Heart right ventricle (tissue), 16 donors: ENCODE data around the gene DPH3. TPM values are rescaled to one million over a fixed set of nuclear protein-coding genes. Genes with fewer than 3 reads are reported as not detected.

Experiments
- ATAC-seq, 8 donors: fragments of 200-7000 bp; cut with Tn5 transposase; one replicate each; pipeline ENCODE4 v1.9.1; 2020; ENCODE audit warnings: mild to moderate bottlenecking in 8 of 8, moderate library complexity in 8 of 8, moderate number of reproducible peaks in 1 of 8
- DNase-seq, 2 donors: peaks; one replicate each; pipeline ENCODE4 v3.0.0-alpha.2; 2020
- H3K27ac ChIP-seq, 10 donors: fragments of 200-600 bp; sonication (generic) in 2 of 10; one replicate each; pipeline versions ENCODE4 v1.5.0 to v1.8.0; 2020 to 2022; ENCODE audit warnings: mild to moderate bottlenecking in 3 of 10
- H3K27me3 ChIP-seq, 7 donors: fragments of 200-600 bp; one replicate each; pipeline ENCODE4 v1.8.0; 2021 to 2022; ENCODE audit warnings: mild to moderate bottlenecking in 2 of 7
- H3K36me3 ChIP-seq, 9 donors: fragments of 200-600 bp; sonication (generic) in 1 of 9; one replicate each; pipeline versions ENCODE4 v1.5.0 to v1.8.0; 2020 to 2022; ENCODE audit warnings: mild to moderate bottlenecking in 2 of 9
- H3K4me1 ChIP-seq, 9 donors: fragments of 200-600 bp; sonication (generic) in 1 of 9; one replicate each; pipeline versions ENCODE4 v1.5.0 to v1.8.0; 2020 to 2022; ENCODE audit warnings: mild to moderate bottlenecking in 4 of 9
- H3K4me3 ChIP-seq, 10 donors: fragments of 200-600 bp; sonication (generic) in 2 of 10; one replicate each; pipeline versions ENCODE4 v1.5.0 to v1.8.0; 2020 to 2022; ENCODE audit warnings: mild to moderate bottlenecking in 7 of 10, moderate library complexity in 2 of 10
- H3K9me3 ChIP-seq, 11 donors: fragments of 200-600 bp in 10 of 11; sonication (generic) in 2 of 11; one replicate each; pipeline versions ENCODE4 v1.5.0 to v1.8.0; 2013 to 2022; ENCODE audit warnings: mild to moderate bottlenecking in 2 of 11, control low read depth in 1 of 11, moderate library complexity in 1 of 11
- CTCF ChIP-seq, 9 donors: fragments of 200-600 bp; sonication (generic) in 2 of 9; IDR thresholded peaks; one replicate each; pipeline versions ENCODE4 v1.5.0 to v1.8.0; 2021 to 2022; ENCODE audit warnings: antibody characterized with exemption in 9 of 9, mild to moderate bottlenecking in 5 of 9, moderate library complexity in 1 of 9
- WGBS, 2 donors: extraction: QIAGEN DNeasy Blood & Tissue Kit; methylation state at CpG; one replicate each; pipeline ENCODE4 v1.1.7; 2013; ENCODE audit warnings: inconsistent platforms in 1 of 2; 5-methylcytosine and 5-hydroxymethylcytosine counted together
- intact Hi-C, 10 donors: fragments of 100-400 bp; cut with DNase I; formaldehyde crosslinking; loops; one replicate each; pipeline versions ENCODE4 v1.11.1 to v1.14.2; 2022
- polyA plus RNA-seq, 2 donors: library from polyadenylated mRNA; stranded (reverse); fragments of 200-250 nt; gene quantifications; one replicate each; pipeline ENCODE4 v1.2.3, GENCODE V29; 2013
- total RNA-seq, 10 donors: library from RNA; stranded (reverse); fragmentation: NEBNext Ultra II Directional in 3 of 10; extraction: Animal tissue kit (Norgen Biotek cat#: 25700) in 3 of 10; gene quantifications; one replicate each; pipeline versions ENCODE4 v1.2.1 to v1.2.4, GENCODE V29; 2021 to 2023
- donor health status: Arrhythmogenic right ventricular cardiomyopathy.
- donor health status: ischemic (EF 13 %, LVEDD 7.1; RV severe dilation, severe dysfunction).
- donor health status: healthy with polysubstance abuse.
- donor health status: DM: no; HTN: yes; CAD: no.
- donor health status: DM: no; HTN: no; CAD: no.
- donor health status: ischemic (EF 25% LVEDD 6.9; RV normal size, moderate dysfunction).
- donor health status: ischemic (EF 25% LVEDD 5.7; RV mildly dilated, moderate dysfunction).
- donor health status: healthy.
- donor health status: DM: yes; HTN: yes; CAD: no.
- donor health status: Ischemic cardiomyopathy.
- donor health status: ischemic (EF 35%, LVEDD 5.7; RV mildly dilated, moderate dysfunction).
- donor health status: nonischemic (EF 11% LVEDD 7.7; RV severe dilation, severe dysfunction).
- donor health status: DM: yes; HTN: yes; CAD: no.
- donor health status: PGD.
- donor health status: ischemic (EF 29% LVEDD 5.4; RV normal size, mild dysfunction).
- donor health status: nonischemic (EF 23%, LVEDD 6.1; RV moderate dilation, normal function).

Gene DPH3
- total and polyA plus RNA-seq, 12 donors = 5.5 to 24.5 (median 18.7) TPM

- peaks cover 0 to 3% (median 0%) of the 10 kb centered on the region in 11 donors for H3K9me3 ChIP-seq
- peaks cover 0 to 68% (median 10%) of the 10 kb centered on the region in 9 donors for H3K36me3 ChIP-seq
- no peak for TF ChIP-seq CTCF (IDR thresholded peaks at IDR 0.05)
- intact Hi-C loops = no loop called here
- H3K4me1 ChIP-seq = peaks cover 0 to 41% (median 12%) of the 10 kb centered on the region in 9 donors
- WGBS, 2 donors = 94 to 95% methylated on average over 2 of the region's 2 CpGs
- peak overlapping the region in 2 of 10 donors; percentile 20 to 77 for H3K27ac ChIP-seq
- H3K27me3 ChIP-seq = no peaks in the 10 kb centered on the region
- ATAC-seq (peak in 6 of 8 donors; percentile 20 to 56 (median 38)), DNase-seq (no peak)
- H3K4me3 ChIP-seq = peak overlapping the region in 1 of 10 donors; percentile 14
These were observed 36.2 kb upstream of the DPH3 start for GRCh38 chr3:16300881-16301359.

GRCh38 chr3:16300307-16300706 lies 35.6 kb upstream of the DPH3 start:
- DNase-seq (no peak), ATAC-seq (no peak)
- no peaks in the 10 kb centered on the region for H3K27me3 ChIP-seq
- H3K36me3 ChIP-seq = peaks cover 0 to 69% (median 10%) of the 10 kb centered on the region in 9 donors
- WGBS, 2 donors = 65 to 81% methylated on average over 2 of the region's 2 CpGs
- peaks cover 0 to 3% (median 0%) of the 10 kb centered on the region in 11 donors for H3K9me3 ChIP-seq
- H3K4me3 ChIP-seq = no peak overlapping the region
- no peak for TF ChIP-seq CTCF (IDR thresholded peaks at IDR 0.05)
- peaks cover 0 to 46% (median 12%) of the 10 kb centered on the region in 9 donors for H3K4me1 ChIP-seq
- H3K27ac ChIP-seq = peak overlapping the region in 2 of 10 donors; percentile 20 to 77
- intact Hi-C loops = no loop called here

GRCh38 chr3:16299746-16300145 lies 35.0 kb upstream of the DPH3 start:
- Histone ChIP-seq H3K4me3 (no peak overlapping the region), H3K27me3 (no peaks in the 10 kb centered on the region), H3K4me1 (peaks cover 0 to 52% (median 12%) of the 10 kb centered on the region in 9 donors), H3K9me3 (peaks cover 0 to 3% (median 0%) of the 10 kb centered on the region in 11 donors), H3K27ac (peak overlapping the region in 1 of 10 donors; percentile 48), H3K36me3 (peaks cover 0 to 69% (median 10%) of the 10 kb centered on the region in 9 donors)
- WGBS, 2 donors = 88 to 92% methylated on average over 3 of the region's 3 CpGs
- ATAC-seq (no peak), DNase-seq (no peak)
- TF ChIP-seq CTCF (IDR thresholded peaks at IDR 0.05) = no peak
- intact Hi-C loops = loop anchor here in 4 of 10 donors (5.0 to 10.0 kb wide), 2 partner anchors 168 to 215 kb away; partner anchors contain the start of gene RFTN1 (in 3 of the 4)

GRCh38 chr3:16298891-16299290 lies 34.1 kb upstream of the DPH3 start:
- Histone ChIP-seq H3K27ac (no peak overlapping the region), H3K4me3 (no peak overlapping the region), H3K36me3 (peaks cover 0 to 63% (median 10%) of the 10 kb centered on the region in 9 donors), H3K27me3 (no peaks in the 10 kb centered on the region), H3K4me1 (peaks cover 0 to 54% (median 12%) of the 10 kb centered on the region in 9 donors), H3K9me3 (peaks cover 0 to 7% (median 0%) of the 10 kb centered on the region in 11 donors)
- DNase-seq (no peak), ATAC-seq (no peak)
- intact Hi-C loops = loop anchor here in 4 of 10 donors (5.0 to 10.0 kb wide), 2 partner anchors 168 to 216 kb away; partner anchors contain the start of gene RFTN1 (in 3 of the 4)
- no peak for TF ChIP-seq CTCF (IDR thresholded peaks at IDR 0.05)
- WGBS, 2 donors = 51% methylated on average over 6 of the region's 6 CpGs
